PFSK-1 (cell line): ENCODE results near the gene NOL4L.

Source experiments
- POLR2AphosphoS5 ChIP-seq: IDR thresholded peaks from 2 replicates; pipeline ENCODE4 v1.6.1; 2012; ENCODE audit warnings: low read depth, mild to moderate bottlenecking, control low read depth, low read length, moderate library complexity
- SIN3A ChIP-seq: IDR thresholded peaks from 2 replicates; pipeline ENCODE4 v1.6.1; 2012; ENCODE audit warnings: mild to moderate bottlenecking, low read length, moderate library complexity, borderline replicate concordance; ENCODE audit not compliant: insufficient read depth
- TAF1 ChIP-seq: IDR thresholded peaks from 2 replicates; pipeline ENCODE4 v1.6.1; 2012; ENCODE audit warnings: low read length, control low read depth, borderline replicate concordance; ENCODE audit not compliant: insufficient read depth

GRCh38 chr20:32526125-32526524 lies 59.0 kb downstream of the NOL4L start:
- no peak for TF ChIP-seq POLR2AphosphoS5
- TF ChIP-seq SIN3A, result no peak
- TF ChIP-seq TAF1, result no peak
